ENCODE data around the gene IGFALS.

Gene IGFALS

GRCh38 chr16:1790261-1790610 is 3.3 kb downstream of the IGFALS start:
- DNase-seq (ENCODE audit: low read depth in 2 of 2, low spot score in 1 of 2), result no peak

- DNase-seq (ENCODE audit: low read depth in 2 of 2, low spot score in 1 of 2), result no peak
These were observed 3.9 kb downstream of the IGFALS start for GRCh38 chr16:1789643-1790045.

- DNase-seq (ENCODE audit: low read depth in 2 of 2, low spot score in 1 of 2), result no peak
These were observed 4.8 kb downstream of the IGFALS start for GRCh38 chr16:1788708-1789100.

GRCh38 chr16:1788095-1788707 is 5.3 kb downstream of the IGFALS start:
- DNase-seq (ENCODE audit: low read depth in 2 of 2, low spot score in 1 of 2), result no peak

- DNase-seq (ENCODE audit: low read depth in 2 of 2, low spot score in 1 of 2), result no peak
These were observed 6.0 kb downstream of the IGFALS start for GRCh38 chr16:1787322-1788094.

GRCh38 chr16:1787056-1787321 is 6.5 kb downstream of the IGFALS start:
- DNase-seq (ENCODE audit: low read depth in 2 of 2, low spot score in 1 of 2), result no peak

GRCh38 chr16:1786242-1787055 is 7.1 kb downstream of the IGFALS start:
- DNase-seq (ENCODE audit: low read depth in 2 of 2, low spot score in 1 of 2), result no peak

GRCh38 chr16:1785846-1786170 is 7.7 kb downstream of the IGFALS start:
- no peak for DNase-seq (ENCODE audit: low read depth in 2 of 2, low spot score in 1 of 2)

GRCh38 chr16:1784977-1785845 is 8.3 kb downstream of the IGFALS start:
- no peak for DNase-seq (ENCODE audit: low read depth in 2 of 2, low spot score in 1 of 2)

- DNase-seq (ENCODE audit: low read depth in 2 of 2, low spot score in 1 of 2), result peak; percentile 92 to 97
These were observed 10.9 kb downstream of the IGFALS start, which contains the start of the genes NUBP2 and SPSB3 for GRCh38 chr16:1782408-1783264. TSS of gene NUBP2 (plus strand) at chr16:1782960. CDS start at chr16:1783021, 61 bp downstream. TSS of gene SPSB3 (minus strand) at chr16:1782571. CDS start at chr16:1781483, 1,088 bp downstream.

- DNase-seq (ENCODE audit: low read depth in 2 of 2, low spot score in 1 of 2), result no peak
These were observed 11.6 kb downstream of the IGFALS start for GRCh38 chr16:1781758-1782407.

GRCh38 chr16:1781254-1781653 is 12.3 kb downstream of the IGFALS start:
- DNase-seq (ENCODE audit: low read depth in 2 of 2, low spot score in 1 of 2), result no peak

GRCh38 chr16:1780677-1781072 is 12.8 kb downstream of the IGFALS start:
- no peak for DNase-seq (ENCODE audit: low read depth in 2 of 2, low spot score in 1 of 2)

GRCh38 chr16:1779741-1780676 is 13.5 kb downstream of the IGFALS start:
- no peak for DNase-seq (ENCODE audit: low read depth in 2 of 2, low spot score in 1 of 2)

- DNase-seq (ENCODE audit: low read depth in 2 of 2, low spot score in 1 of 2), result no peak
These were observed 14.2 kb downstream of the IGFALS start for GRCh38 chr16:1779234-1779701.

GRCh38 chr16:1778200-1779179 is 15.0 kb downstream of the IGFALS start:
- no peak for DNase-seq (ENCODE audit: low read depth in 2 of 2, low spot score in 1 of 2)

- no peak for DNase-seq (ENCODE audit: low read depth in 2 of 2, low spot score in 1 of 2)
These were observed 15.9 kb downstream of the IGFALS start for GRCh38 chr16:1777375-1778199.

Data from stimulated activated CD8-positive, alpha-beta memory T cell treated with anti-CD3 and anti-CD28 coated beads, Interleukin-4, amount 100 ng/mL, for 4 hours (primary cell).